IMR-90 (cell line): ENCODE measurements around the gene PTPN21. TPM values are rescaled to one million over a fixed set of nuclear protein-coding genes. Genes with fewer than 3 reads are reported as not detected.
A peak's percentile ranks its signal among the peaks of the same experiment; 100 is the strongest.

ENCODE experiments used
- ATAC-seq: fragments of 200-7000 bp; cut with Tn5 transposase; 2 replicates; pipeline ENCODE4 v1.9.1; 2020; ENCODE audit warnings: low read depth, mild to moderate bottlenecking, moderate library complexity
- BruUV-seq: library from RNA; stranded (reverse); fragments of 400-500 nt; replicated peaks from 2 replicates; lab custom pipeline; 2021; lab: Mats Ljungman, UMichigan
- CTCF ChIA-PET: fragments of 300-600 bp; formaldehyde crosslinking; extraction: SDS; loops from one replicate; lab custom pipeline; 2021; ENCODE audit warnings: antibody characterized with exemption; lab: Yijun Ruan, JAX
- POLR2A ChIA-PET: fragments of 300-600 bp; sonication (Branson Sonifier 250); formaldehyde crosslinking; loops from one replicate; lab custom pipeline; 2022; ENCODE audit warnings: antibody characterized with exemption; ENCODE audit not compliant: unreplicated experiment; lab: Charles Lee
- DNase-seq: peaks from one replicate; pipeline ENCODE4 v3.0.0; 2013
- H2AFZ ChIP-seq: replicated peaks from 2 replicates; pipeline ENCODE3; 2013; ENCODE audit warnings: low read length, mild to moderate bottlenecking; ENCODE audit not compliant: poor library complexity
- H2AK5ac ChIP-seq: 2 replicates; pipeline ENCODE4 v1.6.1; 2013; ENCODE audit warnings: low read depth, low read length, inconsistent platforms
- H2AK9ac ChIP-seq: replicated peaks from 2 replicates; pipeline ENCODE3; 2013; ENCODE audit warnings: mild to moderate bottlenecking, low read depth, low read length, moderate library complexity; ENCODE audit not compliant: poor library complexity
- H2BK120ac ChIP-seq: 2 replicates; pipeline ENCODE4 v1.6.1; 2013; ENCODE audit warnings: low read depth, low read length, inconsistent platforms
- H2BK15ac ChIP-seq: 3 replicates; pipeline ENCODE4 v1.6.1; 2013; ENCODE audit warnings: low read depth, low read length, inconsistent platforms
- H2BK20ac ChIP-seq: 2 replicates; pipeline ENCODE4 v1.6.1; 2013; ENCODE audit warnings: low read depth, mild to moderate bottlenecking, inconsistent platforms, low read length, moderate library complexity
- H2BK5ac ChIP-seq: 2 replicates; pipeline ENCODE4 v1.6.1; 2013; ENCODE audit warnings: mild to moderate bottlenecking, low read depth, low read length, inconsistent platforms; ENCODE audit not compliant: poor library complexity, severe bottlenecking
- H3K14ac ChIP-seq: replicated peaks from 2 replicates; pipeline ENCODE4 v1.6.1; 2013; ENCODE audit warnings: low read depth, low read length, inconsistent platforms
- H3K18ac ChIP-seq: 2 replicates; pipeline ENCODE4 v1.6.1; 2013; ENCODE audit warnings: low read depth, low read length, control low read depth
- H3K23ac ChIP-seq: 2 replicates; pipeline ENCODE4 v1.6.1; 2013; ENCODE audit warnings: low read depth, low read length, inconsistent platforms
- H3K27ac ChIP-seq: 2 replicates; pipeline ENCODE4 v1.5.1; 2013; ENCODE audit warnings: mild to moderate bottlenecking, control low read depth, low read length; ENCODE audit not compliant: insufficient read depth
- H3K27me3 ChIP-seq: 2 replicates; pipeline ENCODE4 v1.6.1; 2013; ENCODE audit warnings: low read length; ENCODE audit not compliant: control insufficient read depth, insufficient read depth
- H3K36me3 ChIP-seq: 2 replicates; pipeline ENCODE4 v1.6.1; 2013; ENCODE audit warnings: low read length, mixed read lengths; ENCODE audit not compliant: control insufficient read depth, insufficient read depth
- H3K4ac ChIP-seq: 2 replicates; pipeline ENCODE4 v1.6.1; 2013; ENCODE audit warnings: low read depth, low read length, inconsistent platforms
- H3K4me1 ChIP-seq: 2 replicates; pipeline ENCODE4 v1.6.1; 2013; ENCODE audit warnings: low read length, mixed read lengths; ENCODE audit not compliant: control insufficient read depth, insufficient read depth
- H3K4me2 ChIP-seq: 2 replicates; pipeline ENCODE4 v1.6.1; 2013; ENCODE audit warnings: low read depth, mild to moderate bottlenecking, control low read depth, low read length, moderate library complexity
- H3K4me3 ChIP-seq: 2 replicates; pipeline ENCODE4 v1.5.1; 2013; ENCODE audit warnings: low read depth, mild to moderate bottlenecking, control low read depth, low read length, moderate library complexity; ENCODE audit not compliant: insufficient read depth
- H3K56ac ChIP-seq: 2 replicates; pipeline ENCODE4 v1.6.1; 2013; ENCODE audit warnings: low read length, inconsistent platforms; ENCODE audit not compliant: insufficient read depth; ENCODE audit errors: extremely low read depth
- H3K79me1 ChIP-seq, 2 experiments: 2 replicates each; pipeline ENCODE4 v1.6.1; 2013; ENCODE audit warnings: low read length in 2 of 2, inconsistent platforms in 1 of 2, low read depth in 1 of 2
- H3K9ac ChIP-seq: 2 replicates; pipeline ENCODE4 v1.6.1; 2013; ENCODE audit warnings: low read depth, low read length, control low read depth
- H3K9me1 ChIP-seq: 2 replicates; pipeline ENCODE4 v1.6.1; 2013; ENCODE audit warnings: low read length, inconsistent platforms; ENCODE audit not compliant: insufficient read depth
- H3K9me3 ChIP-seq: 2 replicates; pipeline ENCODE4 v1.6.1; 2013; ENCODE audit warnings: low read length; ENCODE audit not compliant: control insufficient read depth, insufficient read depth
- H4K20me1 ChIP-seq: 2 replicates; pipeline ENCODE4 v1.6.1; 2013; ENCODE audit warnings: low read length, inconsistent platforms; ENCODE audit not compliant: insufficient read depth
- H4K5ac ChIP-seq: 2 replicates; pipeline ENCODE4 v1.6.1; 2013; ENCODE audit warnings: mild to moderate bottlenecking, low read depth, low read length, control low read depth
- H4K8ac ChIP-seq, 2 experiments: 2 replicates each; pipeline ENCODE4 v1.6.1; 2013; ENCODE audit warnings: low read depth in 2 of 2, low read length in 2 of 2, control low read depth in 1 of 2, inconsistent platforms in 1 of 2
- H4K91ac ChIP-seq: 2 replicates; pipeline ENCODE4 v1.6.1; 2013; ENCODE audit warnings: low read depth, low read length, inconsistent platforms; ENCODE audit not compliant: insufficient read depth
- MAZ ChIP-seq: IDR thresholded peaks from 2 replicates; pipeline ENCODE4 v1.6.1; 2012; ENCODE audit warnings: low read depth, mild to moderate bottlenecking, low read length, improper control_type of control experiment, moderate library complexity, borderline replicate concordance
- WGBS, 2 experiments: methylation state at CpG; one replicate each; pipeline versions ENCODE4 v1.1.5 to v1.1.7; 2013; ENCODE audit warnings: missing lambda C conversion rate in 2 of 2; ENCODE audit not compliant: insufficient read length in 1 of 2; ENCODE audit errors: extremely low coverage in 2 of 2; 5-methylcytosine and 5-hydroxymethylcytosine counted together
- dilution Hi-C: fragments of 300-500 bp; cut with HindIII; formaldehyde crosslinking; loops from one replicate; pipeline ENCODE4 v1.14.3; 2018; ENCODE audit warnings: low sequenced_read_pairs; ENCODE audit not compliant: unreplicated experiment
- in situ Hi-C: fragments of 300-500 bp; cut with MboI; formaldehyde crosslinking; loops from 3 replicates; pipeline ENCODE4 v1.14.3; 2019; ENCODE audit warnings: low sequenced_read_pairs, inconsistent platforms, mixed read lengths
- intact Hi-C: fragments of 100-400 bp; cut with micrococcal nuclease; formaldehyde crosslinking; loops from 2 replicates; pipeline ENCODE4 v1.10.0; 2022
- polyA plus RNA-seq, 3 experiments: library from polyadenylated mRNA; depleted of rRNA; stranded (reverse); fragments of >200 nt; gene quantifications; 2 replicates each; pipeline ENCODE4 v1.2.3, GENCODE V29; 2012; ENCODE audit warnings: low replicate concordance in 1 of 3
- total RNA-seq: library from RNA; depleted of rRNA; stranded (reverse); fragments of >200 nt; gene quantifications from 2 replicates; pipeline ENCODE4 v1.2.3, GENCODE V29; 2012
- TF ChIP-seq, protein P1 (sequence below): fragments of 150-350 bp; IDR thresholded peaks from 2 replicates; pipeline ENCODE4 v1.6.1; 2016; ENCODE audit warnings: low read depth, mild to moderate bottlenecking, low read length, moderate library complexity, borderline replicate concordance

PTPN21 gene
- total and polyA plus RNA-seq, 2 of the 4 experiments (the other 2 are of a cell fraction): 10.4 to 10.7 TPM

DNA sequence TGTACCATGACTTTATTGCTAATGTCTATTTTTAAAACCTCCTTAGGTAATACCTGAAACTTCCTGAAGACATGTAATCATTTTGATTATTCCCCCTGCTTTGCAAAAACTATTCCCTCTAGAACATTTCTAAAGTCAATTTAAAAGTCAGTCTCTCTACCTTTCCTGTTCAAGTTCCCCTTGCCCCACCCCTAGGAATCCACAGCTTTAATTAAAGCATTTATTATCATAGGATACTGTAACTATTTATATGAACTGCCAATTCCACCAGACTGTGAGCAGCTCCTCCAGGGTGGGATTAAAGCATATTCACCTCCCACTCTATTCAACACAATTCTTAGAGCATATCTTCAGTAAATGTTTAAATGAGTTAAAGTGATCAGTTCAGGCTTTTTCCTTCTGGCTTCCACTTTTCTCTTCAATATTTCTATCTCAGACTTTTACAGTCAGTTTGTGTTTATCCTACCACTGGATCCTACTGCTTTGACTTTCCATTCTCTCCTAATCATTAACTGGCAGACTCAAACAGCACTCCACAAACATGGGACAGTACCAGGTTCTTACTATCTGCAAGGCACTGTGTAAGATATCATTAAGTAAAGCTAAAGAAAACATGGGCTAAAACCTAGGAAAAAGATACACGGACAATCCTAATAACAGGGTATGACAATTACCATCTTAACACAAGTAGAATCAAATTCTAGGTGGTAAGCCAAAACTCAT is 39.1 kb downstream of the PTPN21 start:
- no peak overlapping the region for H3K23ac ChIP-seq
- POLR2A ChIA-PET: no interaction called here
- ATAC-seq (no peak), DNase-seq (no peak)
- no peaks in the 10 kb centered on the region; the same call in none of the 2 replicates for H3K9me1 ChIP-seq
- H3K4me2 ChIP-seq: no peak overlapping the region
- BruUV-seq: no TSS peak
- TF ChIP-seq, protein P1, sequence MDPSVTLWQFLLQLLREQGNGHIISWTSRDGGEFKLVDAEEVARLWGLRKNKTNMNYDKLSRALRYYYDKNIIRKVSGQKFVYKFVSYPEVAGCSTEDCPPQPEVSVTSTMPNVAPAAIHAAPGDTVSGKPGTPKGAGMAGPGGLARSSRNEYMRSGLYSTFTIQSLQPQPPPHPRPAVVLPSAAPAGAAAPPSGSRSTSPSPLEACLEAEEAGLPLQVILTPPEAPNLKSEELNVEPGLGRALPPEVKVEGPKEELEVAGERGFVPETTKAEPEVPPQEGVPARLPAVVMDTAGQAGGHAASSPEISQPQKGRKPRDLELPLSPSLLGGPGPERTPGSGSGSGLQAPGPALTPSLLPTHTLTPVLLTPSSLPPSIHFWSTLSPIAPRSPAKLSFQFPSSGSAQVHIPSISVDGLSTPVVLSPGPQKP: no peak
- peak; percentile 75; the same call in 1 of the 2 replicates for TF ChIP-seq MAZ
- no peak overlapping the region for H3K27ac ChIP-seq
- intact Hi-C loops (no loop called here), dilution Hi-C loops (no loop called here), in situ Hi-C loops (no loop called here)
- H2BK5ac ChIP-seq: no peak overlapping the region
- H3K4me1 ChIP-seq: peaks cover 2% of the 10 kb centered on the region; the same call in 1 of the 2 replicates
- H2BK20ac ChIP-seq: no peak overlapping the region
- WGBS, 2 experiments: no CpG with 5 or more reads among the region's 1 CpG
- peaks cover 38 to 44% of the 10 kb centered on the region in 2 experiments for H3K79me1 ChIP-seq
- no peak overlapping the region for H3K18ac ChIP-seq
- no peak overlapping the region for H4K91ac ChIP-seq
- no peak overlapping the region for H4K8ac ChIP-seq
- no peak overlapping the region for H3K14ac ChIP-seq
- no peak overlapping the region for H2AK5ac ChIP-seq
- H2AK9ac ChIP-seq: no peak overlapping the region
- H4K5ac ChIP-seq: no peak overlapping the region
- no peak overlapping the region for H3K4me3 ChIP-seq
- no peak overlapping the region for H2AFZ ChIP-seq
- no peaks in the 10 kb centered on the region for H3K9me3 ChIP-seq
- peaks cover 4% of the 10 kb centered on the region; the same call in 1 of the 2 replicates for H4K20me1 ChIP-seq
- no peak overlapping the region for H3K9ac ChIP-seq
- no peaks in the 10 kb centered on the region for H3K27me3 ChIP-seq
- H3K36me3 ChIP-seq: peaks cover 14% of the 10 kb centered on the region
- H3K56ac ChIP-seq: no peak overlapping the region
- H2BK15ac ChIP-seq: no peak overlapping the region
- no peak overlapping the region for H3K4ac ChIP-seq
- CTCF ChIA-PET: no interaction called here
- no peak overlapping the region for H2BK120ac ChIP-seq
